IMR-90 (cell line): ENCODE results near the gene ZNF574. TPM values are rescaled to one million over a fixed set of nuclear protein-coding genes. Genes with fewer than 3 reads are reported as not detected.

Experiments used
- ATAC-seq: fragments of 200-7000 bp; cut with Tn5 transposase; 2 replicates; pipeline ENCODE4 v1.9.1; 2020; ENCODE audit warnings: low read depth, mild to moderate bottlenecking, moderate library complexity
- BruUV-seq: library from RNA; stranded (reverse); fragments of 400-500 nt; replicated peaks from 2 replicates; lab custom pipeline; 2021; lab: Mats Ljungman, UMichigan
- CTCF ChIA-PET: fragments of 300-600 bp; formaldehyde crosslinking; extraction: SDS; loops from one replicate; lab custom pipeline; 2021; ENCODE audit warnings: antibody characterized with exemption; lab: Yijun Ruan, JAX
- POLR2A ChIA-PET: fragments of 300-600 bp; sonication (Branson Sonifier 250); formaldehyde crosslinking; loops from one replicate; lab custom pipeline; 2022; ENCODE audit warnings: antibody characterized with exemption; ENCODE audit not compliant: unreplicated experiment; lab: Charles Lee
- DNase-seq: peaks from one replicate; pipeline ENCODE4 v3.0.0; 2013
- H2AFZ ChIP-seq: replicated peaks from 2 replicates; pipeline ENCODE3; 2013; ENCODE audit warnings: low read length, mild to moderate bottlenecking; ENCODE audit not compliant: poor library complexity
- H2AK5ac ChIP-seq: 2 replicates; pipeline ENCODE4 v1.6.1; 2013; ENCODE audit warnings: low read depth, low read length, inconsistent platforms
- H2AK9ac ChIP-seq: replicated peaks from 2 replicates; pipeline ENCODE3; 2013; ENCODE audit warnings: mild to moderate bottlenecking, low read depth, low read length, moderate library complexity; ENCODE audit not compliant: poor library complexity
- H2BK120ac ChIP-seq: 2 replicates; pipeline ENCODE4 v1.6.1; 2013; ENCODE audit warnings: low read depth, low read length, inconsistent platforms
- H2BK15ac ChIP-seq: 3 replicates; pipeline ENCODE4 v1.6.1; 2013; ENCODE audit warnings: low read depth, low read length, inconsistent platforms
- H2BK20ac ChIP-seq: 2 replicates; pipeline ENCODE4 v1.6.1; 2013; ENCODE audit warnings: low read depth, mild to moderate bottlenecking, inconsistent platforms, low read length, moderate library complexity
- H2BK5ac ChIP-seq: 2 replicates; pipeline ENCODE4 v1.6.1; 2013; ENCODE audit warnings: mild to moderate bottlenecking, low read depth, low read length, inconsistent platforms; ENCODE audit not compliant: poor library complexity, severe bottlenecking
- H3K14ac ChIP-seq: replicated peaks from 2 replicates; pipeline ENCODE4 v1.6.1; 2013; ENCODE audit warnings: low read depth, low read length, inconsistent platforms
- H3K18ac ChIP-seq: 2 replicates; pipeline ENCODE4 v1.6.1; 2013; ENCODE audit warnings: low read depth, low read length, control low read depth
- H3K23ac ChIP-seq: 2 replicates; pipeline ENCODE4 v1.6.1; 2013; ENCODE audit warnings: low read depth, low read length, inconsistent platforms
- H3K27ac ChIP-seq: 2 replicates; pipeline ENCODE4 v1.5.1; 2013; ENCODE audit warnings: mild to moderate bottlenecking, control low read depth, low read length; ENCODE audit not compliant: insufficient read depth
- H3K27me3 ChIP-seq: 2 replicates; pipeline ENCODE4 v1.6.1; 2013; ENCODE audit warnings: low read length; ENCODE audit not compliant: control insufficient read depth, insufficient read depth
- H3K36me3 ChIP-seq: 2 replicates; pipeline ENCODE4 v1.6.1; 2013; ENCODE audit warnings: low read length, mixed read lengths; ENCODE audit not compliant: control insufficient read depth, insufficient read depth
- H3K4ac ChIP-seq: 2 replicates; pipeline ENCODE4 v1.6.1; 2013; ENCODE audit warnings: low read depth, low read length, inconsistent platforms
- H3K4me1 ChIP-seq: 2 replicates; pipeline ENCODE4 v1.6.1; 2013; ENCODE audit warnings: low read length, mixed read lengths; ENCODE audit not compliant: control insufficient read depth, insufficient read depth
- H3K4me2 ChIP-seq: 2 replicates; pipeline ENCODE4 v1.6.1; 2013; ENCODE audit warnings: low read depth, mild to moderate bottlenecking, control low read depth, low read length, moderate library complexity
- H3K4me3 ChIP-seq: 2 replicates; pipeline ENCODE4 v1.5.1; 2013; ENCODE audit warnings: low read depth, mild to moderate bottlenecking, control low read depth, low read length, moderate library complexity; ENCODE audit not compliant: insufficient read depth
- H3K56ac ChIP-seq: 2 replicates; pipeline ENCODE4 v1.6.1; 2013; ENCODE audit warnings: low read length, inconsistent platforms; ENCODE audit not compliant: insufficient read depth; ENCODE audit errors: extremely low read depth
- H3K79me1 ChIP-seq, 2 experiments: 2 replicates each; pipeline ENCODE4 v1.6.1; 2013; ENCODE audit warnings: low read length in 2 of 2, inconsistent platforms in 1 of 2, low read depth in 1 of 2
- H3K9ac ChIP-seq: 2 replicates; pipeline ENCODE4 v1.6.1; 2013; ENCODE audit warnings: low read depth, low read length, control low read depth
- H3K9me1 ChIP-seq: 2 replicates; pipeline ENCODE4 v1.6.1; 2013; ENCODE audit warnings: low read length, inconsistent platforms; ENCODE audit not compliant: insufficient read depth
- H3K9me3 ChIP-seq: 2 replicates; pipeline ENCODE4 v1.6.1; 2013; ENCODE audit warnings: low read length; ENCODE audit not compliant: control insufficient read depth, insufficient read depth
- H4K20me1 ChIP-seq: 2 replicates; pipeline ENCODE4 v1.6.1; 2013; ENCODE audit warnings: low read length, inconsistent platforms; ENCODE audit not compliant: insufficient read depth
- H4K5ac ChIP-seq: 2 replicates; pipeline ENCODE4 v1.6.1; 2013; ENCODE audit warnings: mild to moderate bottlenecking, low read depth, low read length, control low read depth
- H4K8ac ChIP-seq, 2 experiments: 2 replicates each; pipeline ENCODE4 v1.6.1; 2013; ENCODE audit warnings: low read depth in 2 of 2, low read length in 2 of 2, control low read depth in 1 of 2, inconsistent platforms in 1 of 2
- H4K91ac ChIP-seq: 2 replicates; pipeline ENCODE4 v1.6.1; 2013; ENCODE audit warnings: low read depth, low read length, inconsistent platforms; ENCODE audit not compliant: insufficient read depth
- CHD1 ChIP-seq: IDR thresholded peaks from 2 replicates; pipeline ENCODE4 v1.6.1; 2012; ENCODE audit warnings: low read depth, low read length, improper control_type of control experiment
- CTCF ChIP-seq: conservative IDR thresholded peaks from 2 replicates; pipeline ENCODE4 v1.5.1; 2012; ENCODE audit warnings: mild to moderate bottlenecking, low read depth, low read length, improper control_type of control experiment
- FOS ChIP-seq: fragments of 150-350 bp; IDR thresholded peaks from 2 replicates; pipeline ENCODE4 v1.6.1; 2016; ENCODE audit warnings: low read depth, low read length
- MAFK ChIP-seq: IDR thresholded peaks from 2 replicates; pipeline ENCODE4 v1.6.1; 2012; ENCODE audit warnings: low read depth, low read length, improper control_type of control experiment
- MAZ ChIP-seq: IDR thresholded peaks from 2 replicates; pipeline ENCODE4 v1.6.1; 2012; ENCODE audit warnings: low read depth, mild to moderate bottlenecking, low read length, improper control_type of control experiment, moderate library complexity, borderline replicate concordance
- WGBS, 2 experiments: methylation state at CpG; one replicate each; pipeline versions ENCODE4 v1.1.5 to v1.1.7; 2013; ENCODE audit warnings: missing lambda C conversion rate in 2 of 2; ENCODE audit not compliant: insufficient read length in 1 of 2; ENCODE audit errors: extremely low coverage in 2 of 2; 5-methylcytosine and 5-hydroxymethylcytosine counted together
- dilution Hi-C: fragments of 300-500 bp; cut with HindIII; formaldehyde crosslinking; loops from one replicate; pipeline ENCODE4 v1.14.3; 2018; ENCODE audit warnings: low sequenced_read_pairs; ENCODE audit not compliant: unreplicated experiment
- in situ Hi-C: fragments of 300-500 bp; cut with MboI; formaldehyde crosslinking; loops from 3 replicates; pipeline ENCODE4 v1.14.3; 2019; ENCODE audit warnings: low sequenced_read_pairs, inconsistent platforms, mixed read lengths
- intact Hi-C: fragments of 100-400 bp; cut with micrococcal nuclease; formaldehyde crosslinking; loops from 2 replicates; pipeline ENCODE4 v1.10.0; 2022
- polyA plus RNA-seq, 3 experiments: library from polyadenylated mRNA; depleted of rRNA; stranded (reverse); fragments of >200 nt; gene quantifications; 2 replicates each; pipeline ENCODE4 v1.2.3, GENCODE V29; 2012; ENCODE audit warnings: low replicate concordance in 1 of 3
- total RNA-seq: library from RNA; depleted of rRNA; stranded (reverse); fragments of >200 nt; gene quantifications from 2 replicates; pipeline ENCODE4 v1.2.3, GENCODE V29; 2012

Gene ZNF574
- total and polyA plus RNA-seq, 2 of the 4 experiments (the other 2 are of a cell fraction) = 8.1 to 14.1 TPM

DNA sequence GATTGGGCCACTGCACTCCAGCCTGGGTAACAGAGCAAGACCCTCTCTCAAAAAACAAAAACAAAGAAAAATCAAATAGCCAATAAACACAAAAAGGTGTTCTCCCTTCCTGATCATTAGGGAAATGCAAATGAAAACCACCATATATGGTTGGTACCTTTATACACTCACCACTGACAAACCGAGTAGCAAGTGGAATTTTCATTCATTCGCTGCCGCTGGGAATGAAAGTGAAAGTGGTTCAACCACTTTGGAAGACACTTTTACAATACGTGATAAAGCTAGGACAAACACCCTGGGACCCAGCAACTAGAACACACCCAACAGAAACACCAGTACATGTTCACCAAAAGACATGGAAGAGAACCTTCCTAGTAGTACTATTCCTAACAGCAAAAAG is 27.0 kb upstream of the ZNF574 start:
- DNase-seq = no peak
- Histone ChIP-seq H4K91ac (no peak overlapping the region), H2AFZ (no peak overlapping the region), H3K14ac (no peak overlapping the region), H3K27ac (no peak overlapping the region), H3K9me1 (no peaks in the 10 kb centered on the region), H3K9me3 (no peaks in the 10 kb centered on the region), H2BK20ac (no peak overlapping the region), H3K4ac (no peak overlapping the region), H3K79me1 (no peaks in the 10 kb centered on the region), H4K20me1 (no peaks in the 10 kb centered on the region), H3K56ac (no peak overlapping the region), H3K36me3 (no peaks in the 10 kb centered on the region), H3K4me2 (no peak overlapping the region), H4K8ac (no peak overlapping the region), H3K4me3 (no peak overlapping the region), H3K27me3 (peaks cover 35% of the 10 kb centered on the region), H2BK5ac (no peak overlapping the region), H3K4me1 (no peaks in the 10 kb centered on the region), H2BK15ac (no peak overlapping the region), H3K23ac (no peak overlapping the region), H2BK120ac (no peak overlapping the region), H3K9ac (no peak overlapping the region), H2AK9ac (no peak overlapping the region), H3K18ac (no peak overlapping the region), H4K5ac (no peak overlapping the region), H2AK5ac (no peak overlapping the region)
- dilution Hi-C loops (no loop called here), intact Hi-C loops (no loop called here), in situ Hi-C loops (no loop called here)
- WGBS, 2 experiments = no CpG with 5 or more reads among the region's 4 CpGs
- ChIA-PET POLR2A (no interaction called here), CTCF (interaction anchor here (2.2 kb wide), 1 partner anchor 15 kb away, joined by 9 read pairs; no protein-coding TSS in a partner anchor)
- ATAC-seq = no peak
- no TSS peak for BruUV-seq
- TF ChIP-seq FOS = no peak
- TF ChIP-seq CTCF = no peak
- TF ChIP-seq CHD1 = no peak
- no peak for TF ChIP-seq MAZ
- no peak for TF ChIP-seq MAFK
